ENCODE results near the gene C1orf56. TPM values are rescaled to one million over a fixed set of nuclear protein-coding genes. Genes with fewer than 3 reads are reported as not detected.

C1orf56 gene
- total and polyA plus RNA-seq, 2 of the 13 experiments (the other 11 are each of a cell fraction or from before 2014, with no cell fraction given), result 1.5 to 3.2 TPM

DNA sequence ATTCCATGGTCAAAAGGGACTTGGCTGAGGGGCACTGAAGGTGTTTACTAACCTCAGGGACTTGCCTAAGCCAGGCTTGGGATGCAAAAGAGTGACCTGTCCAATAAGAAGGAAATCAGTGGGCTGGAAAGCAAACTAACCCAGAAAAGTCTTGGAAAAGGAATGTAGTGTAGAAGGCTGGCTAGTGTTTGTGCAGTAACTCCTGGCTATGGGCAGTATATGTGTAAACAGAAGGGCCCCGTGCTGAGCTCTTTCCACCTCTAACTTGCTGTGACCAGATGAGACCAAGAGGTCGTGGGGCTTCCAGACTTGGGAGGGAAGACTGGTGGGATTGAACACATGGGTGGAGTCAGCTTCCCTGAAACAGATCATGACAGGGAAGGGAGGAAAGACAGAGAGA, 44.9 kb upstream of the C1orf56 start (continued):
- TF ChIP-seq, protein P1, sequence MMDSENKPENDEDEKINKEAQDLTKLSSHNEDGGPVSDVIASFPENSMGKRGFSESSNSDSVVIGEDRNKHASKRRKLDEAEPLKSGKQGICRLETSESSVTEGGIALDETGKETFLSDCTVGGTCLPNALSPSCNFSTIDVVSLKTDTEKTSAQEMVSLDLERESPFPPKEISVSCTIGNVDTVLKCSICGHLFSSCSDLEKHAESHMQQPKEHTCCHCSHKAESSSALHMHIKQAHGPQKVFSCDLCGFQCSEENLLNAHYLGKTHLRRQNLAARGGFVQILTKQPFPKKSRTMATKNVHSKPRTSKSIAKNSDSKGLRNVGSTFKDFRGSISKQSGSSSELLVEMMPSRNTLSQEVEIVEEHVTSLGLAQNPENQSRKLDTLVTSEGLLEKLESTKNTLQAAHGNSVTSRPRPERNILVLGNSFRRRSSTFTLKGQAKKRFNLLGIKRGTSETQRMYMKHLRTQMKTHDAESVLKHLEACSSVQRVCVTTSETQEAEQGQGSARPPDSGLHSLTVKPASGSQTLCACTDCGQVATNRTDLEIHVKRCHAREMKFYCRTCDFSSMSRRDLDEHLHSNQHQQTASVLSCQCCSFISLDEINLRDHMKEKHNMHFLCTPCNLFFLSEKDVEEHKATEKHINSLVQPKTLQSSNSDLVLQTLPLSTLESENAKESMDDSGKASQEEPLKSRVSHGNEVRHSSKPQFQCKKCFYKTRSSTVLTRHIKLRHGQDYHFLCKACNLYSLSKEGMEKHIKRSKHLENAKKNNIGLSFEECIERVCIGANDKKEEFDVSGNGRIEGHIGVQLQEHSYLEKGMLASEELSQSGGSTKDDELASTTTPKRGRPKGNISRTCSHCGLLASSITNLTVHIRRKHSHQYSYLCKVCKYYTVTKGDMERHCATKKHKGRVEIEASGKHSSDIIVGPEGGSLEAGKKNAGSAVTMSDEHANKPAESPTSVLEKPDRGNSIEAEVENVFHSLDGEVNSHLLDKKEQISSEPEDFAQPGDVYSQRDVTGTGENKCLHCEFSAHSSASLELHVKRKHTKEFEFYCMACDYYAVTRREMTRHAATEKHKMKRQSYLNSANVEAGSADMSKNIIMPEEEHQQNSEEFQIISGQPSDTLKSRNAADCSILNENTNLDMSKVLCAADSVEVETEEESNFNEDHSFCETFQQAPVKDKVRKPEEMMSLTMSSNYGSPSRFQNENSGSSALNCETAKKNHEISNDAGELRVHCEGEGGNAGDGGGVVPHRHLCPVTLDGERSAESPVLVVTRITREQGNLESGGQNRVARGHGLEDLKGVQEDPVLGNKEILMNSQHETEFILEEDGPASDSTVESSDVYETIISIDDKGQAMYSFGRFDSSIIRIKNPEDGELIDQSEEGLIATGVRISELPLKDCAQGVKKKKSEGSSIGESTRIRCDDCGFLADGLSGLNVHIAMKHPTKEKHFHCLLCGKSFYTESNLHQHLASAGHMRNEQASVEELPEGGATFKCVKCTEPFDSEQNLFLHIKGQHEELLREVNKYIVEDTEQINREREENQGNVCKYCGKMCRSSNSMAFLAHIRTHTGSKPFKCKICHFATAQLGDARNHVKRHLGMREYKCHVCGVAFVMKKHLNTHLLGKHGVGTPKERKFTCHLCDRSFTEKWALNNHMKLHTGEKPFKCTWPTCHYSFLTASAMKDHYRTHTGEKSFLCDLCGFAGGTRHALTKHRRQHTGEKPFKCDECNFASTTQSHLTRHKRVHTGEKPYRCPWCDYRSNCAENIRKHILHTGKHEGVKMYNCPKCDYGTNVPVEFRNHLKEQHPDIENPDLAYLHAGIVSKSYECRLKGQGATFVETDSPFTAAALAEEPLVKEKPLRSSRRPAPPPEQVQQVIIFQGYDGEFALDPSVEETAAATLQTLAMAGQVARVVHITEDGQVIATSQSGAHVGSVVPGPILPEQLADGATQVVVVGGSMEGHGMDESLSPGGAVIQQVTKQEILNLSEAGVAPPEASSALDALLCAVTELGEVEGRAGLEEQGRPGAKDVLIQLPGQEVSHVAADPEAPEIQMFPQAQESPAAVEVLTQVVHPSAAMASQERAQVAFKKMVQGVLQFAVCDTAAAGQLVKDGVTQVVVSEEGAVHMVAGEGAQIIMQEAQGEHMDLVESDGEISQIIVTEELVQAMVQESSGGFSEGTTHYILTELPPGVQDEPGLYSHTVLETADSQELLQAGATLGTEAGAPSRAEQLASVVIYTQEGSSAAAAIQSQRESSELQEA (CRISPR knock-in tag; IDR thresholded peaks at IDR 0.05; ENCODE audit: not compliant biosample characterization), result no peak

DNA sequence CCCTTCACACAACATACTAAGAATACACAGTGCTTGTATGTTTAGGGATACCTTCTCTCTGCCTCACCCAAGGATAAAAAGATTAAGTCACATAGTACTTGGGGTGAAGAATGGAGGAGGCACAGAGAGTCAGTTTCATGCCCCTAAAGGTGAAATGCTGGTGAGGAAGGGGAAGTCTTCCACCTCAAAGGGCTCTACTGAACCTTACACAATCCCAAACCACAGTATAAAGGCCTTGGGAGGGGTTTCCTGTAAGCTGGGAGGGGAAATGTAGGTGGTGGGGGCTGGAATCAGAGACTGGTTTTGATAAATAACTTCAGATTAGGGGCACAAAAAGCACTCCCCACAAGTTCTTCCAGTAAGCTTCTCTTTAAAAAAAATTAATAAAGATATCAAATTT, 44.4 kb upstream of the C1orf56 start:
- Histone ChIP-seq H3K4me1 (ENCODE audit: insufficient read depth, low read length) (peaks cover 64% of the 10 kb centered on the region), H3K4me3 (replicated peaks in 1 of 3; ENCODE audit: insufficient read depth in 1 of 3, low read depth in 2 of 3, low read length in 3 of 3) (no peak overlapping the region; a peak in 1 of 6 replicates), H3K9ac (ENCODE audit: insufficient read depth, low read depth, low read length) (no peak overlapping the region), H3K36me3 (replicated peaks in 1 of 2; ENCODE audit: control insufficient read depth in 1 of 2, insufficient read depth in 2 of 2, low read length in 2 of 2) (peaks cover 7 to 26% of the 10 kb centered on the region in 2 experiments; a peak in 4 of 5 replicates), H3K27ac (ENCODE audit: extremely low read length, insufficient read depth, low read length) (peak overlapping the region; percentile 36), H3K27me3 (ENCODE audit: control insufficient read depth in 1 of 2, insufficient read depth in 2 of 2, low read length in 2 of 2) (no peaks in the 10 kb centered on the region; a peak in 1 of 5 replicates), H2AFZ (ENCODE audit: low read length) (no peak overlapping the region), H3K9me3 (ENCODE audit: low read length) (no peaks in the 10 kb centered on the region), H3K4me2 (ENCODE audit: low read depth, low read length) (peak overlapping the region; percentile 65), H3K79me2 (ENCODE audit: insufficient read depth, low read length) (peaks cover 15% of the 10 kb centered on the region), H4K20me1 (ENCODE audit: insufficient read depth, low read length) (no peaks in the 10 kb centered on the region)
- DNase-seq (ENCODE audit: low spot score), result no peak
- ChIA-PET POLR2A (interaction anchor here (0.8 to 9.1 kb wide), 5 partner anchors 9 to 36 kb away, joined by 3 to 150 read pairs (median 5); partner anchors contain the start of gene ANXA9), CTCF (ENCODE audit: low intra/inter-chr PET ratio, low total read pairs) (interaction anchor here (1.7 kb wide), 1 partner anchor 24 kb away, joined by 7 read pairs; no protein-coding TSS in a partner anchor)
- FAIRE-seq, result no peak
- intact Hi-C loops (cut with micrococcal nuclease; ENCODE audit: unreplicated experiment) (no loop called here), in situ Hi-C loops (cut with HindIII; ENCODE audit: extremely low pct_ligation_motif_present, low pct_unique_long_range_greater_than_20kb) (no loop called here)
- BruUV-seq (replicated peaks), result no TSS peak
- no peak for ATAC-seq
- TF ChIP-seq, protein P2, sequence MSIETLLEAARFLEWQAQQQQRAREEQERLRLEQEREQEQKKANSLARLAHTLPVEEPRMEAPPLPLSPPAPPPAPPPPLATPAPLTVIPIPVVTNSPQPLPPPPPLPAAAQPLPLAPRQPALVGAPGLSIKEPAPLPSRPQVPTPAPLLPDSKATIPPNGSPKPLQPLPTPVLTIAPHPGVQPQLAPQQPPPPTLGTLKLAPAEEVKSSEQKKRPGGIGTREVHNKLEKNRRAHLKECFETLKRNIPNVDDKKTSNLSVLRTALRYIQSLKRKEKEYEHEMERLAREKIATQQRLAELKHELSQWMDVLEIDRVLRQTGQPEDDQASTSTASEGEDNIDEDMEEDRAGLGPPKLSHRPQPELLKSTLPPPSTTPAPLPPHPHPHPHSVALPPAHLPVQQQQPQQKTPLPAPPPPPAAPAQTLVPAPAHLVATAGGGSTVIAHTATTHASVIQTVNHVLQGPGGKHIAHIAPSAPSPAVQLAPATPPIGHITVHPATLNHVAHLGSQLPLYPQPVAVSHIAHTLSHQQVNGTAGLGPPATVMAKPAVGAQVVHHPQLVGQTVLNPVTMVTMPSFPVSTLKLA (IDR thresholded peaks at IDR 0.05), result no peak
- no peak for TF ChIP-seq ZNF543 (CRISPR knock-in tag; IDR thresholded peaks at IDR 0.05)
- TF ChIP-seq, protein P3, sequence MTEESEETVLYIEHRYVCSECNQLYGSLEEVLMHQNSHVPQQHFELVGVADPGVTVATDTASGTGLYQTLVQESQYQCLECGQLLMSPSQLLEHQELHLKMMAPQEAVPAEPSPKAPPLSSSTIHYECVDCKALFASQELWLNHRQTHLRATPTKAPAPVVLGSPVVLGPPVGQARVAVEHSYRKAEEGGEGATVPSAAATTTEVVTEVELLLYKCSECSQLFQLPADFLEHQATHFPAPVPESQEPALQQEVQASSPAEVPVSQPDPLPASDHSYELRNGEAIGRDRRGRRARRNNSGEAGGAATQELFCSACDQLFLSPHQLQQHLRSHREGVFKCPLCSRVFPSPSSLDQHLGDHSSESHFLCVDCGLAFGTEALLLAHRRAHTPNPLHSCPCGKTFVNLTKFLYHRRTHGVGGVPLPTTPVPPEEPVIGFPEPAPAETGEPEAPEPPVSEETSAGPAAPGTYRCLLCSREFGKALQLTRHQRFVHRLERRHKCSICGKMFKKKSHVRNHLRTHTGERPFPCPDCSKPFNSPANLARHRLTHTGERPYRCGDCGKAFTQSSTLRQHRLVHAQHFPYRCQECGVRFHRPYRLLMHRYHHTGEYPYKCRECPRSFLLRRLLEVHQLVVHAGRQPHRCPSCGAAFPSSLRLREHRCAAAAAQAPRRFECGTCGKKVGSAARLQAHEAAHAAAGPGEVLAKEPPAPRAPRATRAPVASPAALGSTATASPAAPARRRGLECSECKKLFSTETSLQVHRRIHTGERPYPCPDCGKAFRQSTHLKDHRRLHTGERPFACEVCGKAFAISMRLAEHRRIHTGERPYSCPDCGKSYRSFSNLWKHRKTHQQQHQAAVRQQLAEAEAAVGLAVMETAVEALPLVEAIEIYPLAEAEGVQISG (CRISPR knock-in tag; IDR thresholded peaks at IDR 0.05), result no peak
- no peak for TF ChIP-seq NR1H2 (CRISPR knock-in tag; IDR thresholded peaks at IDR 0.05; ENCODE audit: borderline replicate concordance, low read depth)
- no peak for TF ChIP-seq KLF16 (CRISPR knock-in tag; IDR thresholded peaks at IDR 0.05)
- TF ChIP-seq ZNF615 (CRISPR knock-in tag; IDR thresholded peaks at IDR 0.05; ENCODE audit: borderline replicate concordance), result no peak
- TF ChIP-seq, protein P4, sequence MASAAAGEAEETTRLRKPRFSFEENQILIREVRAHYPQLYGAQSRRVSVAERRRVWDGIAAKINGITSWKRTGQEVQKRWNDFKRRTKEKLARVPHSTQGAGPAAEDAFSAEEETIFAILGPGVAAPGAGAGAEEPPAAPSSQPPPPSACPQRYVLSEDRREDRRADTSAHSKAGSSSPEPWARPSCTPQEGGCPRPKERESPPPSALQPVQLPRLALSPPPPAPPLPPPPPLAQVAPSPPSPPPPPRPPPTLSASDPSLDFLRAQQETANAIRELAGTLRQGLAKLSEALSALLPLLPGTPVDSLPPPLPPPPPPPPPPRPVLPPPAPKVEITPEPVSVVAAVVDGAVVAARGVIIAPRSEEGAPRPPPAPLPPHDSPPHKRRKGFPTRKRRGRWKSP (CRISPR knock-in tag; IDR thresholded peaks at IDR 0.05), result no peak
